ENCODE measurements around the gene CCDC77.

- no peak for TF ChIP-seq POLR2AphosphoS5 (IDR thresholded peaks at IDR 0.05; ENCODE audit: low read depth, low read length)
- no peak for TF ChIP-seq CTCF (IDR thresholded peaks at IDR 0.05)
- no peak for TF ChIP-seq RXRA (IDR thresholded peaks at IDR 0.05; ENCODE audit: borderline replicate concordance, low read depth)
- no peak for TF ChIP-seq EP300 (IDR thresholded peaks at IDR 0.05; ENCODE audit: borderline replicate concordance in 1 of 2, low read depth in 1 of 2, low read length in 1 of 2)
- TF ChIP-seq GABPA (IDR thresholded peaks at IDR 0.05; ENCODE audit: low read depth): no peak
- TF ChIP-seq RAD21 (IDR thresholded peaks at IDR 0.05; ENCODE audit: low read length): no peak
Observed at GRCh38 chr12:366820-367219, 34.6 kb upstream of the CCDC77 start.

Data from SK-N-SH (cell line).